Transverse colon (tissue), 3 donors: ENCODE results near the gene CHPF2.

Experiments used
- POLR2A ChIP-seq: fragments of 450-650 bp; IDR thresholded peaks from one replicate; pipeline ENCODE4 v1.6.1; 2016; ENCODE audit warnings: antibody characterized with exemption, mild to moderate bottlenecking, moderate library complexity
- POLR2AphosphoS5 ChIP-seq, 3 donors: sonication (generic); formaldehyde crosslinking; IDR thresholded peaks; one replicate each; pipeline ENCODE4 v1.6.1; 2016; ENCODE audit warnings: antibody characterized with exemption in 3 of 3

DNA sequence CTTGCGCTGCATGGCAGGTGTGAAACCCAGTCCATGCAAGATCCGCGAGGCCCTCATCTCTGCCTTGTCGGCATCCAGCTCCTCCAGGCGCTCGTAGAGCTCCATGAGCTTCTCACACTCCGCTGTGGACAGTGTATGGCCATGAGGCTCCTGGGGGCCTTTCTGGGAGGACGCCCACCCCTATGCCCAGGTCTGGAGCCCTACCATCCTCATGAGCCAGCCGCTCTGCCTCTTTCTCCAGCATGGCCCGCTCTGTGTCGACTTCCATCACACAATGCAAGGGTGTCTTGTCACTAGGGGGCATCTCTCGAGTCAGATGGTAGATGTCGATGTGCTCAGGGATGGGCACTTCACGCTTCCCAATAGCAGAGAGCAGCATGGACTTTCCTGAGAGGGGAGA lies 8.6 kb upstream of the CHPF2 start:
- TF ChIP-seq POLR2AphosphoS5 (IDR thresholded peaks at IDR 0.05) (no peak), POLR2A (no peak)
